ENCODE results near the gene AHCYL1. TPM values are rescaled to one million over a fixed set of nuclear protein-coding genes. Genes with fewer than 3 reads are reported as not detected.

AHCYL1 gene
- total and polyA plus RNA-seq, 12 donors, result 21.9 to 58.9 (median 47.4) TPM

DNA sequence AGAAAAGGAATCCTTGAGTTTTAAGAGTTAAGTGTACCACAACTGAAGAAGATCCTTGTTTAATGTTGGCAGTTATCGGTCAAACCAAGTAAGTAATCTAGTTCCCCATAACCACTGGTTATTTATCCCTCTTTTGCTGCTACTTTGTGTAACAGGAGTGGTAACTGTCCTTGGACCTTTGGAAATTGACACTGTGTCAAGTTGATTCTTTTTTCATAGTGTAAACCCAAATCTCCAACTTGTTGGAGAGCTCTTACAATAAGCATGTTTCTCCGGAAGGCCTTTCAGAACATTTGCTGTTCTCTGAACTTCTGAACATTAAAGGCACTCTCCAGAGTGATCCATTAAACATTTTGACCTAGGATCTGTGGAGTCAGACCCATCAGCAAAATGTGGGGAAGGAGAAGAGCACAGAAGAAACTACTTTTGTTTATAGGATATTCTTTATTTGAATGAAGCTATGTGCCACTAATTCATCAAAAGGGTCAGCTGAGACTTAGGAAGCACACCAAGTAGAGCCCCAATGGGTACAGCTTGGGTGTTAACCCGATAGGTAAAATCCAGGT, 3.9 kb downstream of the AHCYL1 start:
- no peak for DNase-seq
- TF ChIP-seq, protein P1, sequence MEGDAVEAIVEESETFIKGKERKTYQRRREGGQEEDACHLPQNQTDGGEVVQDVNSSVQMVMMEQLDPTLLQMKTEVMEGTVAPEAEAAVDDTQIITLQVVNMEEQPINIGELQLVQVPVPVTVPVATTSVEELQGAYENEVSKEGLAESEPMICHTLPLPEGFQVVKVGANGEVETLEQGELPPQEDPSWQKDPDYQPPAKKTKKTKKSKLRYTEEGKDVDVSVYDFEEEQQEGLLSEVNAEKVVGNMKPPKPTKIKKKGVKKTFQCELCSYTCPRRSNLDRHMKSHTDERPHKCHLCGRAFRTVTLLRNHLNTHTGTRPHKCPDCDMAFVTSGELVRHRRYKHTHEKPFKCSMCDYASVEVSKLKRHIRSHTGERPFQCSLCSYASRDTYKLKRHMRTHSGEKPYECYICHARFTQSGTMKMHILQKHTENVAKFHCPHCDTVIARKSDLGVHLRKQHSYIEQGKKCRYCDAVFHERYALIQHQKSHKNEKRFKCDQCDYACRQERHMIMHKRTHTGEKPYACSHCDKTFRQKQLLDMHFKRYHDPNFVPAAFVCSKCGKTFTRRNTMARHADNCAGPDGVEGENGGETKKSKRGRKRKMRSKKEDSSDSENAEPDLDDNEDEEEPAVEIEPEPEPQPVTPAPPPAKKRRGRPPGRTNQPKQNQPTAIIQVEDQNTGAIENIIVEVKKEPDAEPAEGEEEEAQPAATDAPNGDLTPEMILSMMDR (IDR thresholded peaks at IDR 0.05), result no peak
- Histone ChIP-seq H3K9me3 (no peaks in the 10 kb centered on the region), H3K36me3 (peaks cover 0 to 28% (median 0%) of the 10 kb centered on the region in 9 donors), H3K4me3 (no peak overlapping the region), H3K4me1 (peaks cover 3 to 89% (median 64%) of the 10 kb centered on the region in 9 donors), H3K27me3 (no peaks in the 10 kb centered on the region), H3K27ac (peak overlapping the region in 1 of 10 donors; percentile 6)
- intact Hi-C loops (cut with DNase I), result loop anchor here in 6 of 10 donors (5.0 to 10.0 kb wide), 5 partner anchors 331 to 444 kb away; partner anchors contain the start of genes GNAI3 (in 3 of the 6) and GSTM4 (in 2 of the 6)
- WGBS, 2 donors, result 91 to 96% methylated on average over 3 of the region's 3 CpGs
- no peak for ATAC-seq

- H3K9me3 ChIP-seq, result no peaks in the 10 kb centered on the region
- TF ChIP-seq, protein P1 (IDR thresholded peaks at IDR 0.05), result no peak
- intact Hi-C loops (cut with DNase I), result loop anchor here in 6 of 10 donors (5.0 to 10.0 kb wide), 5 partner anchors 332 to 445 kb away; partner anchors contain the start of genes GNAI3 (in 3 of the 6) and GSTM4 (in 2 of the 6)
- peak overlapping the region in 2 of 10 donors; percentile 20 to 45 for H3K27ac ChIP-seq
- H3K4me3 ChIP-seq, result no peak overlapping the region
- WGBS, 2 donors, result 81 to 83% methylated on average over 9 of the region's 9 CpGs
- H3K27me3 ChIP-seq, result no peaks in the 10 kb centered on the region
- peaks cover 3 to 93% (median 59%) of the 10 kb centered on the region in 9 donors for H3K4me1 ChIP-seq
- DNase-seq (no peak), ATAC-seq (no peak)
- H3K36me3 ChIP-seq, result peaks cover 0 to 29% (median 0%) of the 10 kb centered on the region in 9 donors
Observed at GRCh38 chr1:109989506-109990301, 5.1 kb downstream of the AHCYL1 start.

GRCh38 chr1:109990302-109990653, 5.7 kb downstream of the AHCYL1 start:
- DNase-seq, result no peak
- peak overlapping the region in 2 of 10 donors; percentile 20 to 45 for H3K27ac ChIP-seq
- H3K4me3 ChIP-seq, result no peak overlapping the region
- ATAC-seq, result peak in 5 of 8 donors; percentile 47 to 65 (median 60)
- H3K4me1 ChIP-seq, result peaks cover 3 to 99% (median 58%) of the 10 kb centered on the region in 9 donors
- WGBS, 2 donors, result 71 to 72% methylated on average over 2 of the region's 2 CpGs
- H3K27me3 ChIP-seq, result no peaks in the 10 kb centered on the region
- H3K36me3 ChIP-seq, result peaks cover 0 to 35% (median 0%) of the 10 kb centered on the region in 9 donors
- no peaks in the 10 kb centered on the region for H3K9me3 ChIP-seq
- TF ChIP-seq, protein P1 (IDR thresholded peaks at IDR 0.05), result no peak
- intact Hi-C loops (cut with DNase I), result no loop called here

- TF ChIP-seq, protein P1 (IDR thresholded peaks at IDR 0.05), result no peak
- WGBS, 2 donors, result 63 to 80% methylated on average over 5 of the region's 5 CpGs
- H3K9me3 ChIP-seq, result no peaks in the 10 kb centered on the region
- peaks cover 3 to 91% (median 53%) of the 10 kb centered on the region in 9 donors for H3K4me1 ChIP-seq
- no peak overlapping the region for H3K4me3 ChIP-seq
- H3K27ac ChIP-seq, result no peak overlapping the region
- DNase-seq, result no peak
- intact Hi-C loops (cut with DNase I), result no loop called here
- ATAC-seq, result peak in 2 of 8 donors; percentile 19 to 27
- H3K27me3 ChIP-seq, result no peaks in the 10 kb centered on the region
- H3K36me3 ChIP-seq, result peaks cover 0 to 47% (median 0%) of the 10 kb centered on the region in 9 donors
Observed at GRCh38 chr1:109991400-109991925, 6.9 kb downstream of the AHCYL1 start.

All from heart right ventricle (tissue), 16 donors.